Peyer's patch (tissue), 4 donors: Measurements from ENCODE around the gene SFT2D2. TPM values are rescaled to one million over a fixed set of nuclear protein-coding genes. Genes with fewer than 3 reads are reported as not detected.

ENCODE experiments used
- DNase-seq, 3 donors: peaks; one replicate each; pipeline ENCODE4 v3.0.0-alpha.2; 2017 to 2019
- H3K27ac ChIP-seq, 4 donors: fragments of 200-600 bp; sonication (generic); one replicate each; pipeline ENCODE4 v1.5.1; 2016 to 2019
- H3K27me3 ChIP-seq, 2 donors: fragments of 200-600 bp; sonication (generic); one replicate each; pipeline ENCODE4 v1.5.1; 2019
- H3K36me3 ChIP-seq, 3 donors: fragments of 200-600 bp; sonication (generic); one replicate each; pipeline ENCODE4 v1.5.1; 2016 to 2019
- H3K4me1 ChIP-seq, 4 donors: fragments of 200-600 bp; sonication (generic); one replicate each; pipeline ENCODE4 v1.5.1; 2016 to 2019
- H3K4me3 ChIP-seq, 4 donors: fragments of 200-600 bp; sonication (generic); 1 replicate in 3 of 4; 2 replicates in 1 of 4; pipeline ENCODE4 v1.5.1; 2016 to 2019; ENCODE audit warnings: mild to moderate bottlenecking in 1 of 4
- H3K9me3 ChIP-seq, 4 donors: fragments of 200-600 bp; sonication (generic); one replicate each; pipeline ENCODE4 v1.5.1; 2016 to 2019; ENCODE audit warnings: mild to moderate bottlenecking in 1 of 4
- POLR2A ChIP-seq, 2 donors: fragments of 450-650 bp; IDR thresholded peaks; one replicate each; pipeline ENCODE4 v1.5.1; 2017; ENCODE audit warnings: antibody characterized with exemption in 2 of 2, mild to moderate bottlenecking in 2 of 2, moderate library complexity in 2 of 2
- small RNA-seq, 2 donors: library from RNA; depleted of rRNA; stranded (forward); fragments of <200 nt; gene quantifications; one replicate each; pipeline ENCODE3, GENCODE V24; 2016
- total RNA-seq, 4 donors: library from RNA; depleted of rRNA; stranded (reverse); fragments of >200 nt; gene quantifications; one replicate each; pipeline ENCODE4 v1.1.0, GENCODE V29; 2016
- TF ChIP-seq, protein P1 (sequence below), 6 experiments: fragments of 450-650 bp in 4 of 6; fragments of 200-600 bp in 2 of 6; sonication (generic) in 1 of 6; IDR thresholded peaks; one replicate each; pipeline ENCODE4 v1.5.1; 2017 to 2019; ENCODE audit warnings: antibody characterized with exemption in 6 of 6, mild to moderate bottlenecking in 3 of 6, moderate library complexity in 1 of 6

Gene SFT2D2
- total RNA-seq, 4 donors from 2014 or later: 19.0 to 49.6 (median 38.5) TPM

- no peak for DNase-seq
- no peaks in the 10 kb centered on the region for H3K36me3 ChIP-seq
- TF ChIP-seq, protein P1, sequence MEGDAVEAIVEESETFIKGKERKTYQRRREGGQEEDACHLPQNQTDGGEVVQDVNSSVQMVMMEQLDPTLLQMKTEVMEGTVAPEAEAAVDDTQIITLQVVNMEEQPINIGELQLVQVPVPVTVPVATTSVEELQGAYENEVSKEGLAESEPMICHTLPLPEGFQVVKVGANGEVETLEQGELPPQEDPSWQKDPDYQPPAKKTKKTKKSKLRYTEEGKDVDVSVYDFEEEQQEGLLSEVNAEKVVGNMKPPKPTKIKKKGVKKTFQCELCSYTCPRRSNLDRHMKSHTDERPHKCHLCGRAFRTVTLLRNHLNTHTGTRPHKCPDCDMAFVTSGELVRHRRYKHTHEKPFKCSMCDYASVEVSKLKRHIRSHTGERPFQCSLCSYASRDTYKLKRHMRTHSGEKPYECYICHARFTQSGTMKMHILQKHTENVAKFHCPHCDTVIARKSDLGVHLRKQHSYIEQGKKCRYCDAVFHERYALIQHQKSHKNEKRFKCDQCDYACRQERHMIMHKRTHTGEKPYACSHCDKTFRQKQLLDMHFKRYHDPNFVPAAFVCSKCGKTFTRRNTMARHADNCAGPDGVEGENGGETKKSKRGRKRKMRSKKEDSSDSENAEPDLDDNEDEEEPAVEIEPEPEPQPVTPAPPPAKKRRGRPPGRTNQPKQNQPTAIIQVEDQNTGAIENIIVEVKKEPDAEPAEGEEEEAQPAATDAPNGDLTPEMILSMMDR (IDR thresholded peaks at IDR 0.05): no peak
- TF ChIP-seq POLR2A (IDR thresholded peaks at IDR 0.05): no peak
- H3K4me3 ChIP-seq: no peak overlapping the region
- no peaks in the 10 kb centered on the region for H3K9me3 ChIP-seq
- no peaks in the 10 kb centered on the region for H3K27me3 ChIP-seq
- H3K4me1 ChIP-seq: no peaks in the 10 kb centered on the region
- H3K27ac ChIP-seq: no peak overlapping the region
Observed at GRCh38 chr1:168300626-168301025, 74.8 kb downstream of the SFT2D2 start.

DNA sequence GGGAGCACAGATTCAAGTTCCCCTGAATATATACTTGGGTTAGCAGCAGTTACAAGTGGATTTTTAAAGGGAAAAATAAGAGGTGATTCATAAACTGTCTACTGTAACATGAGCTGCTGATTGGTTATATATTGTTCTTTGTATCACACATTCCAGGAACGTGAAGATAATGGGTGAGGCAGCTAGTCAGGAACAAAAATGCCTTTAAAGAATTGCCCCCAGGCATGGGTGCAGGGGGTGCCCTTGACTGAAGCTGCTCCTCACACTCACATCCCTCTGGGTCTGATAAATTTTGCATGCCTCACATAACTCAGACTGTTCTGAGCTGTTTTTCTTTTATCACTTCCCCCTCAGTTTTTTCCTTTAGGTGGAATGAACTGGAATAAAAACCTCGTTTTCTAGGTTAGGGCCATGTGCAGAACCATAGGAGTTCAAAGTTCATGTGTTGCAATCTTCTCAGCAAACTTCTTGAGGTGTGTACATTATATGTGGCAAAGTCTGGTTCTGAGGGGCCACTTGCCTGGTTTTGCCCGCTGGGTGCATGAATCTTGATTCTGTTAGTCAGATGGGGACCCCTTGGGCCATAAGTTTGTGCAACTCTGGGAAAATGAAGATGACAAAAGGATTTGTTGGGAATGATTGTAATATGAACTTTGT is 76.0 kb downstream of the SFT2D2 start:
- DNase-seq: no peak
- TF ChIP-seq POLR2A (IDR thresholded peaks at IDR 0.05): no peak
- TF ChIP-seq, protein P1 (IDR thresholded peaks at IDR 0.05): no peak

More for the DNA sequence above, 76.0 kb downstream of the SFT2D2 start:
- Histone ChIP-seq H3K9me3 (no peaks in the 10 kb centered on the region), H3K27ac (no peak overlapping the region), H3K4me1 (no peaks in the 10 kb centered on the region), H3K36me3 (no peaks in the 10 kb centered on the region), H3K27me3 (no peaks in the 10 kb centered on the region), H3K4me3 (no peak overlapping the region)

Small RNAs within 50 kb of the gene (small RNA-seq; reads per million reads assigned to genes)
- gene AL021397.1 (0 reads per million in 2 donors), gene RNU6-1310P (0 reads per million in 2 donors)

Other genes with a start within 250 kb of the SFT2D2 start
- gene GPR161, start 89.1 kb upstream of the SFT2D2 start, total RNA-seq: 1 to 10 TPM in 3 of 4 donors, under 1 TPM in 1; 0.35 to 2.3 (median 1.8) TPM
- gene TIPRL, start 47.0 kb upstream of the SFT2D2 start, total RNA-seq: 10 to 100 TPM in 3 of 4 donors, 1 to 10 TPM in 1; 9.1 to 29.4 (median 16.8) TPM
- gene TBX19, start 54.9 kb downstream of the SFT2D2 start, total RNA-seq: 1 to 10 TPM in 3 of 4 donors, under 1 TPM in 1; 0.76 to 2.5 (median 1.3) TPM